Natural killer cell (primary cell): ENCODE data around the gene SIRPD. TPM values are rescaled to one million over a fixed set of nuclear protein-coding genes. Genes with fewer than 3 reads are reported as not detected.

Source experiments
- ATAC-seq, 3 donors: fragments of 150-1000 bp in 2 of 3; fragments of 200-7000 bp in 1 of 3; cut with Tn5 transposase; 1 replicate in 1 of 3; 2 replicates in 2 of 3; pipeline ENCODE4 v1.10.0; 2021; ENCODE audit warnings: mild to moderate bottlenecking in 2 of 3, moderate library complexity in 2 of 3
- DNase-seq, 2 donors: peaks; one replicate each; pipeline versions ENCODE4 v3.0.0 to v3.0.0-alpha.2; 2013 to 2021; ENCODE audit warnings: mixed read lengths in 1 of 2
- H3K27ac ChIP-seq: one replicate; pipeline ENCODE4 v1.5.1; 2013; ENCODE audit warnings: mild to moderate bottlenecking, low read length
- H3K27me3 ChIP-seq: one replicate; pipeline ENCODE4 v1.6.1; 2013; ENCODE audit warnings: low read length; ENCODE audit not compliant: control insufficient read depth, insufficient read depth
- H3K36me3 ChIP-seq: one replicate; pipeline ENCODE4 v1.6.1; 2013; ENCODE audit warnings: low read length; ENCODE audit not compliant: control insufficient read depth, insufficient read depth
- H3K4me1 ChIP-seq: one replicate; pipeline ENCODE4 v1.6.1; 2013; ENCODE audit warnings: low read length; ENCODE audit not compliant: control insufficient read depth, insufficient read depth
- H3K4me3 ChIP-seq: one replicate; pipeline ENCODE4 v1.5.1; 2013; ENCODE audit warnings: low read length
- H3K9me3 ChIP-seq: one replicate; pipeline ENCODE4 v1.6.1; 2013; ENCODE audit warnings: low read length; ENCODE audit not compliant: control insufficient read depth, insufficient read depth
- H3K27ac Mint-ChIP-seq, 2 donors: one replicate each; pipeline ENCODE4 v1.8.0; 2022; ENCODE audit warnings: mild to moderate bottlenecking in 2 of 2, mixed read lengths in 2 of 2, moderate library complexity in 1 of 2
- H3K27me3 Mint-ChIP-seq, 2 donors: one replicate each; pipeline ENCODE4 v1.8.0; 2022; ENCODE audit warnings: low read depth in 2 of 2, mixed read lengths in 2 of 2
- H3K36me3 Mint-ChIP-seq: one replicate; pipeline ENCODE4 v1.8.0; 2022; ENCODE audit warnings: mixed read lengths
- H3K4me1 Mint-ChIP-seq, 2 donors: one replicate each; pipeline ENCODE4 v1.8.0; 2022; ENCODE audit warnings: mixed read lengths in 2 of 2
- H3K4me3 Mint-ChIP-seq: one replicate; pipeline ENCODE4 v1.8.0; 2022; ENCODE audit warnings: mild to moderate bottlenecking, moderate library complexity, mixed read lengths
- H3K9me3 Mint-ChIP-seq, 2 donors: one replicate each; pipeline ENCODE4 v1.8.0; 2022; ENCODE audit warnings: mixed read lengths in 2 of 2
- CTCF ChIP-seq: fragments of 200-600 bp; IDR thresholded peaks from one replicate; pipeline ENCODE4 v1.8.0; 2022; ENCODE audit warnings: antibody characterized with exemption
- WGBS: methylation state at CpG from one replicate; pipeline ENCODE4 v1.1.7; 2013; ENCODE audit warnings: missing lambda C conversion rate; ENCODE audit not compliant: insufficient coverage; 5-methylcytosine and 5-hydroxymethylcytosine counted together
- intact Hi-C: fragments of 100-400 bp; cut with micrococcal nuclease; formaldehyde crosslinking; loops from one replicate; pipeline ENCODE4 v1.14.2; 2022
- total RNA-seq, 4 donors: library from RNA; stranded (reverse); fragments of 120-200 nt in 1 of 4; gene quantifications; one replicate each; pipeline versions ENCODE4 v1.2.3 to v1.2.4, GENCODE V29; 2013 to 2022

Gene SIRPD
- total RNA-seq, 3 donors from 2014 or later (not counting 1 experiment from before 2014, with no cell fraction given): not detected

- H3K9me3 ChIP-seq: no peaks in the 10 kb centered on the region
- H3K36me3 Mint-ChIP-seq: no peaks in the 10 kb centered on the region
- intact Hi-C loops: no loop called here
- H3K9me3 Mint-ChIP-seq: no peaks in the 10 kb centered on the region
- ATAC-seq (no peak), DNase-seq (no peak)
- H3K27me3 Mint-ChIP-seq: peaks cover 2 to 35% of the 10 kb centered on the region in 2 donors
- H3K27ac ChIP-seq: no peak overlapping the region
- no peaks in the 10 kb centered on the region for H3K36me3 ChIP-seq
- H3K4me1 Mint-ChIP-seq: no peaks in the 10 kb centered on the region
- H3K4me3 ChIP-seq: no peak overlapping the region
- 72% methylated on average over 4 of the region's 5 CpGs for WGBS
- peaks cover 13% of the 10 kb centered on the region for H3K4me1 ChIP-seq
- H3K27me3 ChIP-seq: peaks cover 2% of the 10 kb centered on the region
- no peak overlapping the region for H3K27ac Mint-ChIP-seq
- H3K4me3 Mint-ChIP-seq: no peak overlapping the region
- TF ChIP-seq CTCF: no peak
These were observed 21.9 kb downstream of the SIRPD start for GRCh38 chr20:1535420-1536175.

GRCh38 chr20:1534526-1534925 is 23.0 kb downstream of the SIRPD start:
- H3K9me3 Mint-ChIP-seq: no peaks in the 10 kb centered on the region
- H3K27ac ChIP-seq: no peak overlapping the region

GRCh38 chr20:1533059-1533458 is 24.4 kb downstream of the SIRPD start:
- Mint-ChIP-seq H3K36me3 (no peaks in the 10 kb centered on the region), H3K27ac (no peak overlapping the region), H3K4me3 (no peak overlapping the region), H3K27me3 (peaks cover 9 to 52% of the 10 kb centered on the region in 2 donors), H3K9me3 (no peaks in the 10 kb centered on the region), H3K4me1 (no peaks in the 10 kb centered on the region)
- Histone ChIP-seq H3K4me3 (no peak overlapping the region), H3K9me3 (no peaks in the 10 kb centered on the region), H3K27ac (no peak overlapping the region), H3K27me3 (peaks cover 2% of the 10 kb centered on the region), H3K36me3 (no peaks in the 10 kb centered on the region), H3K4me1 (peaks cover 13% of the 10 kb centered on the region)
- peak in 1 of 2 donors; percentile 44 for DNase-seq
- no peak for ATAC-seq
- 97% methylated on average over 3 of the region's 4 CpGs for WGBS
- TF ChIP-seq CTCF: no peak
- intact Hi-C loops: no loop called here

More at GRCh38 chr20:1534526-1534925, 23.0 kb downstream of the SIRPD start:
- no peaks in the 10 kb centered on the region for H3K36me3 Mint-ChIP-seq
- peaks cover 13% of the 10 kb centered on the region for H3K4me1 ChIP-seq
- H3K4me3 ChIP-seq: no peak overlapping the region
- no peak overlapping the region for H3K27ac Mint-ChIP-seq
- no peaks in the 10 kb centered on the region for H3K36me3 ChIP-seq
- H3K27me3 Mint-ChIP-seq: peaks cover 5 to 45% of the 10 kb centered on the region in 2 donors
- intact Hi-C loops: no loop called here
- no peaks in the 10 kb centered on the region for H3K9me3 ChIP-seq
- ATAC-seq (no peak), DNase-seq (no peak)
- TF ChIP-seq CTCF: no peak
- WGBS: 98% methylated on average over 4 of the region's 5 CpGs
- H3K27me3 ChIP-seq: peaks cover 2% of the 10 kb centered on the region
- H3K4me3 Mint-ChIP-seq: no peak overlapping the region
- H3K4me1 Mint-ChIP-seq: no peaks in the 10 kb centered on the region

- intact Hi-C loops: no loop called here
- no peaks in the 10 kb centered on the region for H3K9me3 ChIP-seq
- Mint-ChIP-seq H3K36me3 (no peaks in the 10 kb centered on the region), H3K27me3 (peaks cover 13 to 30% of the 10 kb centered on the region in 2 donors), H3K4me1 (no peaks in the 10 kb centered on the region), H3K9me3 (no peaks in the 10 kb centered on the region), H3K4me3 (no peak overlapping the region), H3K27ac (no peak overlapping the region)
- H3K4me3 ChIP-seq: no peak overlapping the region
- H3K27me3 ChIP-seq: peaks cover 6% of the 10 kb centered on the region
- no peak overlapping the region for H3K27ac ChIP-seq
- no peak for TF ChIP-seq CTCF
- no peaks in the 10 kb centered on the region for H3K36me3 ChIP-seq
- no peaks in the 10 kb centered on the region for H3K4me1 ChIP-seq
- ATAC-seq: no peak
- 63% methylated on average over 1 of the region's 1 CpG for WGBS
- DNase-seq: no peak
These were observed 28.7 kb downstream of the SIRPD start for GRCh38 chr20:1528811-1529210.
